ENCODE results near the gene VWF.

VWF gene

DNA sequence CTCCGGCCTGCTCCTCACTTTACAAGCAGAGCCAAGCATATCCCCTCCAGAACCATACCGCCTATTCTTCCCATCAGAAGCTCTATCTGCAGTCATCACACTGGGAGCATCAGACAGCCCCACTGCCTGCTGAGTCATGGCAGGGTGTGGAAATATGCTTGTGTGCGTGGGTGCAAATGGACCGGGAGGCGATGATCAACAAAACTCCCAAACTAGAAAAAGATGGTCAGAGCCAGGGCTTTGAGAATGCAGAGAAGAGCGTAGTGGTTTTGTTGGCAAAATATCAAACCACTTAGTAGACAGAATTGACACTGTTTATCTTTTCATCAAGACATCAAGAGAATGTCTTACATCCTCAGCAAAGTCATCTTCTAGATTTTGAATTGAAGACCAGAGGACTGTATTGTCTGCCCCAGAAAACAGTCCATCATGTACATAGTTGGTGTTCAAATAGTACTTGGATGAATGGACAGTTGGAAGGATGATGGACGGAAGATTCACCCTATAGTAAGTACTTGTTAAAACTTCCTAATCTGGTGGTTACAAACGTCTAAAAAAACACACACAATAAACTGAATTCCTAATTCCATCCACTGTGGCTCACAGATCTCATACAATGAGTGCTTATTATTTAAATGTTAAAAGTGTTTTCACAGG is 54.9 kb downstream of the VWF start:
- TF ChIP-seq, protein P1, sequence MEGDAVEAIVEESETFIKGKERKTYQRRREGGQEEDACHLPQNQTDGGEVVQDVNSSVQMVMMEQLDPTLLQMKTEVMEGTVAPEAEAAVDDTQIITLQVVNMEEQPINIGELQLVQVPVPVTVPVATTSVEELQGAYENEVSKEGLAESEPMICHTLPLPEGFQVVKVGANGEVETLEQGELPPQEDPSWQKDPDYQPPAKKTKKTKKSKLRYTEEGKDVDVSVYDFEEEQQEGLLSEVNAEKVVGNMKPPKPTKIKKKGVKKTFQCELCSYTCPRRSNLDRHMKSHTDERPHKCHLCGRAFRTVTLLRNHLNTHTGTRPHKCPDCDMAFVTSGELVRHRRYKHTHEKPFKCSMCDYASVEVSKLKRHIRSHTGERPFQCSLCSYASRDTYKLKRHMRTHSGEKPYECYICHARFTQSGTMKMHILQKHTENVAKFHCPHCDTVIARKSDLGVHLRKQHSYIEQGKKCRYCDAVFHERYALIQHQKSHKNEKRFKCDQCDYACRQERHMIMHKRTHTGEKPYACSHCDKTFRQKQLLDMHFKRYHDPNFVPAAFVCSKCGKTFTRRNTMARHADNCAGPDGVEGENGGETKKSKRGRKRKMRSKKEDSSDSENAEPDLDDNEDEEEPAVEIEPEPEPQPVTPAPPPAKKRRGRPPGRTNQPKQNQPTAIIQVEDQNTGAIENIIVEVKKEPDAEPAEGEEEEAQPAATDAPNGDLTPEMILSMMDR (IDR thresholded peaks at IDR 0.05; ENCODE audit: low read depth, low read length): no peak
- TF ChIP-seq EZH2phosphoT487 (IDR thresholded peaks at IDR 0.05; ENCODE audit: low read depth): no peak
- peaks cover 17% of the 10 kb centered on the region for H3K27me3 ChIP-seq (ENCODE audit: low read depth, low read length)
- H3K36me3 ChIP-seq (replicated peaks; ENCODE audit: low read depth, low read length): no peaks in the 10 kb centered on the region
- H4K20me1 ChIP-seq (ENCODE audit: insufficient read depth, low read length): no peaks in the 10 kb centered on the region
- no peaks in the 10 kb centered on the region for H3K79me2 ChIP-seq (ENCODE audit: low read length)
- no peak overlapping the region for H3K4me3 ChIP-seq (ENCODE audit: low read length)
- H3K4me2 ChIP-seq (ENCODE audit: low read length): no peak overlapping the region
- H3K27ac ChIP-seq (ENCODE audit: low read length): no peak overlapping the region
- H2AFZ ChIP-seq (ENCODE audit: low read depth, low read length): no peak overlapping the region
- no peaks in the 10 kb centered on the region for H3K4me1 ChIP-seq (ENCODE audit: low read length)
- no peak overlapping the region for H3K9ac ChIP-seq (ENCODE audit: low read length)
- H3K9me3 ChIP-seq (ENCODE audit: insufficient read depth, low read length): no peaks in the 10 kb centered on the region

DNA sequence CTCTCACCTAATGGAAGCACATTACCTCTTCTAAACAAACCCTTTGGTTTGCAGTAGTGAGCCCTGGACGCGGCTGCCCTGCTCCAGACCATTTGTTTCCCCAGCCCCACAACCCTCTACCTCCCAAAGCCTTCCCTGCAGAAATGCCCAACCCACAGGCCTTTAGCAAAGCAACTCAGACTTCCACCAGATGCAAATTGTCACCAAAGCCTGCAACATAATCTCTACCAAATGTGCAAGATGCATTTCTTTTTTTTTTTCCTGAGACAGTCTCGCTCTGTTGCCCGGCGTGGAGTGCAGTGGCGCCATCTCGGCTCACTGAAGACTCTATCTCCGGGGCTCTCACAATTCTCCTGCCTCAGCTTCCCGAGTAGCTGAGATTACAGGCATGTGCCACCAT is 56.2 kb downstream of the VWF start:
- Histone ChIP-seq H4K20me1 (ENCODE audit: insufficient read depth, low read length) (no peaks in the 10 kb centered on the region), H3K9ac (ENCODE audit: low read length) (no peak overlapping the region), H3K9me3 (ENCODE audit: insufficient read depth, low read length) (no peaks in the 10 kb centered on the region), H2AFZ (ENCODE audit: low read depth, low read length) (no peak overlapping the region), H3K4me1 (ENCODE audit: low read length) (no peaks in the 10 kb centered on the region), H3K27me3 (ENCODE audit: low read depth, low read length) (peaks cover 20% of the 10 kb centered on the region), H3K79me2 (ENCODE audit: low read length) (no peaks in the 10 kb centered on the region), H3K36me3 (replicated peaks; ENCODE audit: low read depth, low read length) (no peaks in the 10 kb centered on the region), H3K27ac (ENCODE audit: low read length) (no peak overlapping the region), H3K4me3 (ENCODE audit: low read length) (no peak overlapping the region), H3K4me2 (ENCODE audit: low read length) (no peak overlapping the region)
- TF ChIP-seq, protein P1 (IDR thresholded peaks at IDR 0.05; ENCODE audit: low read depth, low read length): no peak
- TF ChIP-seq EZH2phosphoT487 (IDR thresholded peaks at IDR 0.05; ENCODE audit: low read depth): no peak

DNA sequence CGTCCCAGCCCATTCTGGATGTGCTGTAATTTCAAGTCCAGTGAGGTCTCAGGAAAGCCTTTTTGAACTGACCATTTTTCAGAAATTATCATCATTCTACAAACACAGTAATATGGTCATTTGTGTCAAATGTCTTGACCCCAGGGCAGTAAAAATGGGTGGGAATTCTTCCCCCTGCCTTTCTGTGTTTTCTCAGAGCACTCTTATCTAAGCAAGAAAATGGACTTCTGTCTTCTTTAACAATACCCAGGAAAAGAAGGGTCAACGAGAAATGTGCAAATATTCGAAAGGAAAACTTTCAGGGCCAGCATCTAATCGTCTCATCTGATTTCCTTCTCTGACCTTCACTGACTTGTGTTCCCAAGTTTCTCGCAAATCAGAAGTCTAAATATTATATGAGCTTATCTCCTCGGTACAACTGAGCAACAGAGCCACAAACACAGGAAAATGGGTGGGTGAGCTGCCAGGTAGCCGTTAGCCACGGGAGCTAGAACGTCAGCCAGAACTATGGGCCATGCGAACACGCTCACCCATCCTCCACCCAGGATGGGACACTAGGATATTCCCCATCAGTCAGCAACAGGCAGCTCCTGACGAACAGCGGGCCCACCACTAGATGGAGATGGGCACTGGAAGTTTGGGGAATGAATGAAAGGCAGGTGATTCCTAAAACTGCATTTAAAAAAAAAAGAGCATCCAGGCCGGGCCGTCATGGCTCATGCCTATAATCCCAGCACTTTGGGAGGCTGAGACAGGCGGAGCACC is 57.1 kb downstream of the VWF start:
- Histone ChIP-seq H3K4me1 (ENCODE audit: low read length) (no peaks in the 10 kb centered on the region), H3K27ac (ENCODE audit: low read length) (no peak overlapping the region), H3K4me2 (ENCODE audit: low read length) (no peak overlapping the region), H3K9ac (ENCODE audit: low read length) (no peak overlapping the region), H3K9me3 (ENCODE audit: insufficient read depth, low read length) (no peaks in the 10 kb centered on the region), H3K36me3 (replicated peaks; ENCODE audit: low read depth, low read length) (no peaks in the 10 kb centered on the region), H3K4me3 (ENCODE audit: low read length) (no peak overlapping the region), H2AFZ (ENCODE audit: low read depth, low read length) (no peak overlapping the region), H3K27me3 (ENCODE audit: low read depth, low read length) (peaks cover 20% of the 10 kb centered on the region), H3K79me2 (ENCODE audit: low read length) (no peaks in the 10 kb centered on the region), H4K20me1 (ENCODE audit: insufficient read depth, low read length) (no peaks in the 10 kb centered on the region)
- TF ChIP-seq EZH2phosphoT487 (IDR thresholded peaks at IDR 0.05; ENCODE audit: low read depth): no peak
- TF ChIP-seq, protein P1 (IDR thresholded peaks at IDR 0.05; ENCODE audit: low read depth, low read length): no peak

DNA sequence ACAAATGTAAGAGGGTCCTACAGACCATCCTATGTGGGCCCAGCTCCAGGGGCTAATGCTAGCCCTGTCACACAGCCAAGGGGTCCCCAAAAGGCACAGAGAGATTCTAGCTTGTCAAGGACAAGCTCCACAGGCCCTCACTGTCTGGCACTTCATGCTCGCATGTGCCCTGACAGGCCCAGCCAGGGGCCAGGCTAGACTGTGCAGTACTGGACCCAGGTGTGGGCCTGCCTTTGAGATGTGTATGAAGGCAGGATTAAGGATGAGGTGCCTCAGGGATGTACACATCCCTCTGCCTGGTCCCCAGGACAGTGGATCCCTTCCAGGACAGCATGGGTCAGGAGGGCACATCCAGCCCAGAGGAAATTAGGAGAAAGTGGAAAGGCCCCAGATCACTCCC is 57.8 kb downstream of the VWF start:
- H3K36me3 ChIP-seq (replicated peaks; ENCODE audit: low read depth, low read length): no peaks in the 10 kb centered on the region
- no peaks in the 10 kb centered on the region for H4K20me1 ChIP-seq (ENCODE audit: insufficient read depth, low read length)
- no peaks in the 10 kb centered on the region for H3K79me2 ChIP-seq (ENCODE audit: low read length)
- H3K27ac ChIP-seq (ENCODE audit: low read length): no peak overlapping the region
- no peak overlapping the region for H2AFZ ChIP-seq (ENCODE audit: low read depth, low read length)
- peaks cover 21% of the 10 kb centered on the region for H3K27me3 ChIP-seq (ENCODE audit: low read depth, low read length)
- no peaks in the 10 kb centered on the region for H3K4me1 ChIP-seq (ENCODE audit: low read length)
- TF ChIP-seq, protein P1 (IDR thresholded peaks at IDR 0.05; ENCODE audit: low read depth, low read length): no peak
- no peak for TF ChIP-seq EZH2phosphoT487 (IDR thresholded peaks at IDR 0.05; ENCODE audit: low read depth)
- no peak overlapping the region for H3K9ac ChIP-seq (ENCODE audit: low read length)
- no peaks in the 10 kb centered on the region for H3K9me3 ChIP-seq (ENCODE audit: insufficient read depth, low read length)
- H3K4me3 ChIP-seq (ENCODE audit: low read length): no peak overlapping the region
- no peak overlapping the region for H3K4me2 ChIP-seq (ENCODE audit: low read length)
